Measurements from ENCODE around the gene MAN1A2.

DNA sequence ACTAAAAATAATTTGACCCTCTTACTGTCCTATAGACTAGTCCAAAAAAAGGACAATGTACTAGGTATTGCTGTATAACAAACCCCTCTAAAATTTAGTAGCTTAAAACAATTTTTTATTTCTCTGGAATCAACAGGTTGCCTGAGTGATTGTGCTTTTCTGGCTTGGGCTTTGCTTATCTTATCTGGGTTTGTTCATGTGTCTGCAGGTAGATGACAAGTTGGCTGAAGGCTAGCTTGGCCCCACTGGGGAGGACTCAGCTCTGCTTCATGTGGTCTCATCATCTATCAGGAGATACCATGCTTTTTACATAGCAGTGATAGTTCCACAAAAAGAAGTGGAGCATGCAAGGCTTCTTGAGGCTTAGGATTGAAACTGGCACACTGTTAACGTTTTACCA is 114.2 kb downstream of the MAN1A2 start:
- TF ChIP-seq EZH2 (IDR thresholded peaks at IDR 0.05; ENCODE audit: low read length, unreplicated experiment) (no peak), EZH2phosphoT487 (IDR thresholded peaks at IDR 0.05; ENCODE audit: borderline replicate concordance, low read length) (no peak)
- TF ChIP-seq, protein P1, sequence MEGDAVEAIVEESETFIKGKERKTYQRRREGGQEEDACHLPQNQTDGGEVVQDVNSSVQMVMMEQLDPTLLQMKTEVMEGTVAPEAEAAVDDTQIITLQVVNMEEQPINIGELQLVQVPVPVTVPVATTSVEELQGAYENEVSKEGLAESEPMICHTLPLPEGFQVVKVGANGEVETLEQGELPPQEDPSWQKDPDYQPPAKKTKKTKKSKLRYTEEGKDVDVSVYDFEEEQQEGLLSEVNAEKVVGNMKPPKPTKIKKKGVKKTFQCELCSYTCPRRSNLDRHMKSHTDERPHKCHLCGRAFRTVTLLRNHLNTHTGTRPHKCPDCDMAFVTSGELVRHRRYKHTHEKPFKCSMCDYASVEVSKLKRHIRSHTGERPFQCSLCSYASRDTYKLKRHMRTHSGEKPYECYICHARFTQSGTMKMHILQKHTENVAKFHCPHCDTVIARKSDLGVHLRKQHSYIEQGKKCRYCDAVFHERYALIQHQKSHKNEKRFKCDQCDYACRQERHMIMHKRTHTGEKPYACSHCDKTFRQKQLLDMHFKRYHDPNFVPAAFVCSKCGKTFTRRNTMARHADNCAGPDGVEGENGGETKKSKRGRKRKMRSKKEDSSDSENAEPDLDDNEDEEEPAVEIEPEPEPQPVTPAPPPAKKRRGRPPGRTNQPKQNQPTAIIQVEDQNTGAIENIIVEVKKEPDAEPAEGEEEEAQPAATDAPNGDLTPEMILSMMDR (conservative IDR thresholded peaks at IDR 0.05; ENCODE audit: low read depth, low read length) = no peak
